A549 (cell line): Measurements from ENCODE around the gene SEC24D. TPM values are rescaled to one million over a fixed set of nuclear protein-coding genes. Genes with fewer than 3 reads are reported as not detected.

ENCODE experiments used
- ATAC-seq, 2 experiments: fragments of 200-7000 bp in 1 of 2; fragments of >200 bp in 1 of 2; cut with Nextera tagmentation in 1 of 2; cut with Tn5 transposase in 1 of 2; 3 replicates each; pipeline versions ENCODE4 v1.8.0 to v1.9.1; 2018 to 2020; ENCODE audit warnings: mild to moderate bottlenecking in 1 of 2, moderate library complexity in 1 of 2
- CTCF ChIA-PET: fragments of 300-600 bp; sonication (Branson Sonifier 250); formaldehyde crosslinking; extraction: SDS; loops from one replicate; lab custom pipeline; 2021; ENCODE audit warnings: antibody characterized with exemption, inconsistent platforms; lab: Yijun Ruan, JAX
- POLR2A ChIA-PET: fragments of 350-600 bp; formaldehyde crosslinking; extraction: SDS; loops from one replicate; lab custom pipeline; 2021; ENCODE audit warnings: antibody characterized with exemption, inconsistent platforms; lab: Yijun Ruan, JAX
- DNase-seq, 2 experiments: peaks; one replicate each; pipeline versions ENCODE4 v3.0.0 to v3.0.0-alpha.2; 2011 to 2016; ENCODE audit warnings: low read depth in 1 of 2, low spot score in 1 of 2
- FAIRE-seq: peaks from 2 replicates; lab custom pipeline; 2011; peaks lifted over from hg19 to GRCh38; lab: Jason Lieb, UNC
- H3K27ac ChIP-seq, 2 experiments: fragments of >200 bp; sonication (Bioruptor Twin); formaldehyde crosslinking; 3 replicates each; pipeline ENCODE4 v1.5.1; 2016 to 2017
- H3K4me1 ChIP-seq: fragments of >200 bp; sonication (Bioruptor Twin); formaldehyde crosslinking; 3 replicates; pipeline ENCODE4 v1.6.1; 2016
- H3K4me2 ChIP-seq: fragments of >200 bp; sonication (Bioruptor Twin); formaldehyde crosslinking; 3 replicates; pipeline ENCODE4 v1.6.1; 2016
- H3K4me3 ChIP-seq: fragments of >200 bp; sonication (Bioruptor Twin); formaldehyde crosslinking; 3 replicates; pipeline ENCODE4 v1.5.1; 2016
- H3K9me3 ChIP-seq: fragments of >200 bp; sonication (Bioruptor Twin); formaldehyde crosslinking; 3 replicates; pipeline ENCODE4 v1.6.1; 2016
- CBX2 ChIP-seq: fragments of 200-600 bp; sonication (generic); IDR thresholded peaks from 2 replicates; pipeline ENCODE4 v1.6.1; 2016; ENCODE audit warnings: low read depth, mild to moderate bottlenecking, borderline replicate concordance
- CEBPB ChIP-seq, 2 experiments: fragments of >200 bp in 1 of 2; sonication (Bioruptor Twin) in 1 of 2; formaldehyde crosslinking in 1 of 2; IDR thresholded peaks; 2 replicates each; pipeline ENCODE4 v1.6.1; 2012 to 2016
- CHD2 ChIP-seq: fragments of 150-350 bp; IDR thresholded peaks from 2 replicates; pipeline ENCODE4 v1.6.1; 2014; ENCODE audit warnings: low read length; ENCODE audit not compliant: partially characterized antibody
- E2F6 ChIP-seq: IDR thresholded peaks from 2 replicates; pipeline ENCODE4 v1.6.1; 2012; ENCODE audit warnings: low read depth, borderline replicate concordance
- ELK1 ChIP-seq: fragments of 150-350 bp; IDR thresholded peaks from 2 replicates; pipeline ENCODE4 v1.6.1; 2014; ENCODE audit warnings: low read depth, mild to moderate bottlenecking, low read length
- EP300 ChIP-seq, 2 experiments: fragments of >200 bp; sonication (Bioruptor Twin); formaldehyde crosslinking; IDR thresholded peaks; 2 replicates in 1 of 2; 3 replicates in 1 of 2; pipeline ENCODE4 v1.6.1; 2016 to 2017
- ESRRA ChIP-seq: fragments of 150-350 bp; IDR thresholded peaks from 2 replicates; pipeline ENCODE4 v1.6.1; 2014; ENCODE audit warnings: mild to moderate bottlenecking, low read length, borderline replicate concordance
- FOSB ChIP-seq: fragments of 250-450 bp; sonication (Bioruptor Pico); IDR thresholded peaks from 2 replicates; pipeline ENCODE4 v1.5.0; 2020; ENCODE audit warnings: mild to moderate bottlenecking, moderate library complexity
- FOSL2 ChIP-seq, 2 experiments: fragments of 450-650 bp in 1 of 2; fragments of >200 bp in 1 of 2; sonication (Bioruptor Twin) in 1 of 2; formaldehyde crosslinking; IDR thresholded peaks; 2 replicates each; pipeline versions ENCODE4 v1.5.0 to v1.6.1; 2016 to 2020; ENCODE audit warnings: mild to moderate bottlenecking in 1 of 2, moderate library complexity in 1 of 2
- MAFK ChIP-seq: fragments of 450-650 bp; IDR thresholded peaks from 2 replicates; pipeline ENCODE4 v1.6.1; 2014; ENCODE audit not compliant: partially characterized antibody
- NFE2L2 ChIP-seq: fragments of 150-350 bp; conservative IDR thresholded peaks from 2 replicates; pipeline ENCODE4 v1.6.1; 2014; ENCODE audit warnings: low read length
- PBX3 ChIP-seq: IDR thresholded peaks from 2 replicates; pipeline ENCODE4 v1.6.1; 2012
- PHF8 ChIP-seq: fragments of 200-600 bp; sonication (generic); IDR thresholded peaks from 2 replicates; pipeline ENCODE4 v1.6.1; 2016; ENCODE audit warnings: low read depth, mild to moderate bottlenecking, antibody characterized with exemption, moderate library complexity, borderline replicate concordance
- POLR2A ChIP-seq: IDR thresholded peaks from 2 replicates; pipeline ENCODE4 v1.6.1; 2012; ENCODE audit warnings: mild to moderate bottlenecking, low read length
- TFCP2L1 ChIP-seq: fragments of 250-450 bp; sonication (Bioruptor Pico); IDR thresholded peaks from 2 replicates; pipeline ENCODE4 v1.5.0; 2021; ENCODE audit warnings: mild to moderate bottlenecking
- ZC3H11A ChIP-seq: fragments of 450-650 bp; IDR thresholded peaks from 2 replicates; pipeline ENCODE4 v1.6.1; 2014; ENCODE audit warnings: antibody characterized with exemption, mild to moderate bottlenecking
- ZFP36 ChIP-seq: fragments of 450-650 bp; IDR thresholded peaks from 2 replicates; pipeline ENCODE4 v1.6.1; 2014; ENCODE audit warnings: borderline replicate concordance; ENCODE audit not compliant: partially characterized antibody
- ZNF302 ChIP-seq: fragments of 250-450 bp; sonication (Bioruptor Pico); IDR thresholded peaks from 2 replicates; pipeline ENCODE4 v1.9.0; 2021; ENCODE audit warnings: inconsistent platforms, mild to moderate bottlenecking, moderate library complexity
- WGBS: methylation state at CpG from one replicate; pipeline ENCODE4 v1.1.6; 2017; ENCODE audit errors: missing lambda C conversion rate; 5-methylcytosine and 5-hydroxymethylcytosine counted together
- polyA plus RNA-seq, 4 experiments: library from polyadenylated mRNA; depleted of rRNA in 3 of 4; stranded (reverse); fragments of >200 nt; fragmentation: RNase III in 1 of 4; extraction: RNeasy Plus Mini Kit Qiagen cat#74134 plus additional on column Dnase treatment in 1 of 4; gene quantifications; 2 replicates in 3 of 4; 3 replicates in 1 of 4; pipeline ENCODE4 v1.2.3, GENCODE V29; 2011 to 2017

SEC24D gene
- polyA plus RNA-seq, 2 of the 4 experiments (the other 2 are of a cell fraction), result 12.8 to 15.6 TPM

- H3K27ac ChIP-seq, result no peak overlapping the region
- H3K4me3 ChIP-seq, result no peak overlapping the region
- ChIA-PET POLR2A (no interaction called here), CTCF (interaction anchor here (0.9 to 1.4 kb wide), 2 partner anchors 39 to 40 kb away, joined by 3 to 5 read pairs; no protein-coding TSS in a partner anchor)
- TF ChIP-seq ESRRA, result no peak
- ATAC-seq (no peak), FAIRE-seq (no peak), DNase-seq (no peak)
- H3K4me1 ChIP-seq, result peaks cover 16% of the 10 kb centered on the region
- no peak overlapping the region for H3K4me2 ChIP-seq
- 80% methylated on average over 3 of the region's 3 CpGs for WGBS
- no peaks in the 10 kb centered on the region for H3K9me3 ChIP-seq
These were observed 10.1 kb downstream of the SEC24D start for GRCh38 chr4:118825799-118826198.

- no peak overlapping the region for H3K4me2 ChIP-seq
- WGBS, result 93% methylated on average over 5 of the region's 5 CpGs
- DNase-seq (no peak), FAIRE-seq (no peak), ATAC-seq (no peak)
- ChIA-PET CTCF (interaction anchor here (1.4 kb wide), 1 partner anchor 41 kb away, joined by 5 read pairs; no protein-coding TSS in a partner anchor), POLR2A (interaction anchor here (1.5 kb wide), 1 partner anchor 11 kb away, joined by 5 read pairs; no protein-coding TSS in a partner anchor)
- H3K4me1 ChIP-seq, result peaks cover 16% of the 10 kb centered on the region
- no peak overlapping the region for H3K27ac ChIP-seq
- TF ChIP-seq CEBPB (IDR thresholded peaks at IDR 0.05) (no peak), ELK1 (no peak), CBX2 (no peak), E2F6 (no peak), ZFP36 (no peak), CHD2 (no peak), POLR2A (no peak), ZC3H11A (no peak), MAFK (no peak), FOSL2 (IDR thresholded peaks at IDR 0.05) (no peak), FOSL2 (CRISPR knock-in tag; IDR thresholded peaks at IDR 0.05) (no peak)
- H3K4me3 ChIP-seq, result no peak overlapping the region
- no peaks in the 10 kb centered on the region for H3K9me3 ChIP-seq
These were observed 11.8 kb downstream of the SEC24D start for GRCh38 chr4:118824141-118824540.

GRCh38 chr4:118823471-118823870 lies 12.5 kb downstream of the SEC24D start:
- no peak for FAIRE-seq
- 6% methylated on average over 2 of the region's 2 CpGs for WGBS
- POLR2A ChIA-PET, result interaction anchor here (1.5 kb wide), 1 partner anchor 11 kb away, joined by 5 read pairs; no protein-coding TSS in a partner anchor
- ATAC-seq, result no peak
- TF ChIP-seq PBX3, result no peak
- no peak for TF ChIP-seq FOSB (CRISPR knock-in tag)
- TF ChIP-seq NFE2L2, result no peak
- no peak for TF ChIP-seq ZNF302 (CRISPR knock-in tag)
- no peak for TF ChIP-seq PHF8
- no peak for TF ChIP-seq TFCP2L1 (CRISPR knock-in tag)
- no peak for TF ChIP-seq EP300 (IDR thresholded peaks at IDR 0.05)
- TF ChIP-seq, all 56 proteins: peak for 0
- H3K4me1 ChIP-seq, result peaks cover 16% of the 10 kb centered on the region
- H3K27ac ChIP-seq, result no peak overlapping the region
- CTCF ChIA-PET, result no interaction called here
- H3K4me3 ChIP-seq, result no peak overlapping the region
- no peak for DNase-seq
- H3K4me2 ChIP-seq, result no peak overlapping the region; the same call in 2 of the 3 replicates
- no peaks in the 10 kb centered on the region for H3K9me3 ChIP-seq
